Mesendoderm (in vitro differentiated cells): ENCODE results near the gene LIPN.
A peak's percentile ranks its signal among the peaks of the same experiment; 100 is the strongest.

Source experiments
- DNase-seq: peaks from one replicate; pipeline ENCODE4 v3.0.0; 2013
- H2AK5ac ChIP-seq: 2 replicates; pipeline ENCODE4 v1.6.1; 2013; ENCODE audit warnings: low read length, inconsistent platforms
- H2BK120ac ChIP-seq: 2 replicates; pipeline ENCODE4 v1.6.1; 2013; ENCODE audit warnings: low read depth, mild to moderate bottlenecking, low read length, moderate library complexity, mixed read lengths
- H2BK15ac ChIP-seq: replicated peaks from 2 replicates; pipeline ENCODE4 v1.6.1; 2013; ENCODE audit warnings: low read depth, mild to moderate bottlenecking, moderate library complexity
- H2BK5ac ChIP-seq: 2 replicates; pipeline ENCODE4 v1.6.1; 2013; ENCODE audit warnings: low read length, inconsistent platforms
- H3K18ac ChIP-seq: 2 replicates; pipeline ENCODE4 v1.6.1; 2013; ENCODE audit warnings: mild to moderate bottlenecking, low read length, mixed read lengths
- H3K23ac ChIP-seq: one replicate; pipeline ENCODE4 v1.6.1; 2013; ENCODE audit warnings: low read length
- H3K27ac ChIP-seq: 2 replicates; pipeline ENCODE4 v1.5.1; 2013; ENCODE audit warnings: low read depth, mild to moderate bottlenecking, inconsistent platforms, low read length, moderate library complexity
- H3K27me3 ChIP-seq: 2 replicates; pipeline ENCODE4 v1.6.1; 2013; ENCODE audit warnings: low read length, control low read depth, mild to moderate bottlenecking, inconsistent platforms; ENCODE audit not compliant: insufficient read depth, poor library complexity
- H3K36me3 ChIP-seq: 2 replicates; pipeline ENCODE4 v1.6.1; 2013; ENCODE audit warnings: low read length, inconsistent platforms; ENCODE audit not compliant: control insufficient read depth, insufficient read depth
- H3K4ac ChIP-seq: one replicate; pipeline ENCODE4 v1.6.1; 2013; ENCODE audit warnings: low read depth, mild to moderate bottlenecking, low read length, moderate library complexity
- H3K4me1 ChIP-seq: 2 replicates; pipeline ENCODE4 v1.6.1; 2013; ENCODE audit warnings: low read depth, low read length, inconsistent platforms; ENCODE audit not compliant: control insufficient read depth
- H3K4me2 ChIP-seq: 2 replicates; pipeline ENCODE4 v1.6.1; 2013; ENCODE audit warnings: low read length
- H3K4me3 ChIP-seq: 2 replicates; pipeline ENCODE4 v1.5.1; 2013; ENCODE audit warnings: mild to moderate bottlenecking, low read length
- H3K56ac ChIP-seq: one replicate; pipeline ENCODE4 v1.6.1; 2013; ENCODE audit warnings: low read length
- H3K79me1 ChIP-seq: 2 replicates; pipeline ENCODE4 v1.6.1; 2013; ENCODE audit warnings: low read length, inconsistent platforms
- H3K79me2 ChIP-seq: 2 replicates; pipeline ENCODE4 v1.6.1; 2013; ENCODE audit warnings: mild to moderate bottlenecking, low read length; ENCODE audit not compliant: control insufficient read depth, insufficient read depth
- H3K9ac ChIP-seq: 2 replicates; pipeline ENCODE4 v1.6.1; 2013; ENCODE audit warnings: low read length, inconsistent platforms
- H4K5ac ChIP-seq: one replicate; pipeline ENCODE4 v1.6.1; 2013; ENCODE audit warnings: low read length
- H4K8ac ChIP-seq: one replicate; pipeline ENCODE4 v1.6.1; 2013; ENCODE audit warnings: low read depth, mild to moderate bottlenecking, control low read depth, low read length, moderate library complexity
- WGBS: extraction: QIAGEN DNeasy Blood & Tissue Kit; methylation state at CpG from one replicate; pipeline ENCODE4 v1.1.7; 2013; ENCODE audit warnings: low lambda C conversion rate, missing lambda C conversion rate; ENCODE audit not compliant: insufficient coverage; ENCODE audit errors: extremely low coverage; 5-methylcytosine and 5-hydroxymethylcytosine counted together

LIPN gene

GRCh38 chr10:88744002-88744401 lies 15.8 kb upstream of the LIPN start:
- H3K4me2 ChIP-seq = no peak overlapping the region
- H3K79me1 ChIP-seq = no peaks in the 10 kb centered on the region
- H3K27me3 ChIP-seq = no peaks in the 10 kb centered on the region
- no peak overlapping the region for H3K27ac ChIP-seq
- no peak overlapping the region for H3K4ac ChIP-seq
- no peak overlapping the region for H4K5ac ChIP-seq
- no peaks in the 10 kb centered on the region for H3K36me3 ChIP-seq
- no peak overlapping the region for H3K23ac ChIP-seq
- H3K4me1 ChIP-seq = no peaks in the 10 kb centered on the region
- no peaks in the 10 kb centered on the region for H3K79me2 ChIP-seq
- H3K56ac ChIP-seq = no peak overlapping the region
- no peak overlapping the region for H2BK5ac ChIP-seq
- H3K4me3 ChIP-seq = no peak overlapping the region
- no peak overlapping the region for H2AK5ac ChIP-seq
- H2BK120ac ChIP-seq = no peak overlapping the region
- no peak overlapping the region for H2BK15ac ChIP-seq
- WGBS = no CpG with 5 or more reads among the region's 5 CpGs
- H3K18ac ChIP-seq = no peak overlapping the region
- DNase-seq = peak; percentile 20
- H3K9ac ChIP-seq = no peak overlapping the region
- no peak overlapping the region for H4K8ac ChIP-seq

DNA sequence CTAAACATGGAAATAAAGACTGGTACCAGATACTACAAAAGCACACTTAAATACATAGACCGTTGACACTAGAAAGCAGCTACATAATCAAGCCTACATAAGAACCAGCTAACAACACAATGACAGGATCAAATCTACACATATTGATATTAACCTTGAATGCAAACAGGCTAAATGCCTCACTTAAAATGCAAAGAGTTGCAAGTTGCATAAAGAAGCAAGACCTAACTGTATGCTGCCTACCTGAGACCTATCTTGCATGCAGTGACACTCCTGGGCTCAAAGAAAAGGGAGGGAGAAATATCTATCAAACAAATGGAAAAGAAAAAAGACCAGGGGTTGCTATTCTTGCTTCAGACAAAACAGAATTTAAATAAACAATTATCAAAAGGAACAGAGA lies 14.2 kb upstream of the LIPN start:
- H2AK5ac ChIP-seq = no peak overlapping the region
- H3K4ac ChIP-seq = no peak overlapping the region
- no peak overlapping the region for H4K8ac ChIP-seq
- no peaks in the 10 kb centered on the region for H3K4me1 ChIP-seq
- no peak overlapping the region for H3K23ac ChIP-seq
- H3K4me2 ChIP-seq = no peak overlapping the region
- no peak overlapping the region for H2BK5ac ChIP-seq
- no peak overlapping the region for H4K5ac ChIP-seq
- H3K18ac ChIP-seq = no peak overlapping the region
- DNase-seq = no peak
- no peak overlapping the region for H2BK120ac ChIP-seq
- H3K36me3 ChIP-seq = no peaks in the 10 kb centered on the region
- no peaks in the 10 kb centered on the region for H3K27me3 ChIP-seq
- H3K9ac ChIP-seq = no peak overlapping the region
- H3K56ac ChIP-seq = no peak overlapping the region
- H3K27ac ChIP-seq = no peak overlapping the region
- no peak overlapping the region for H3K4me3 ChIP-seq
- no peak overlapping the region for H2BK15ac ChIP-seq
- H3K79me1 ChIP-seq = no peaks in the 10 kb centered on the region
- no CpG with 5 or more reads among the region's 1 CpG for WGBS
- H3K79me2 ChIP-seq = no peaks in the 10 kb centered on the region

DNA sequence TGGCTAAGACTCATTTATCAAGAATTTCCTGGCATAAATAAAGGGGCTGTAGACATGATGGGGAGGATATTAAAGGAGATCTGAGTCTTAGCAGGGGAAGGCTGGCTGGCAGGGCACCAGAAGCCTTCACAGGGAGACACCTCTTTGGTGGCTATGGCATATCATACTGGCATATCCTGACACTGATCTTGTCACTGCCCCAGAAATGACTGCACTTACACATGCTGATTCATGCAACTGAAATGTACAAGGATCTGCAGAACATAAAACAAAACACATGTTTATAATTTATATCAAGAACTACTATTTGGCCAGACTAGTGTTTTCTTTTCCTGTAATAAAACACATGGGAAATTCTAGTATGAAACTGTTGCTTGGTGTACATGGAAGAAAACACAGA lies 5.5 kb upstream of the LIPN start:
- Histone ChIP-seq H3K27me3 (no peaks in the 10 kb centered on the region), H2BK15ac (no peak overlapping the region), H2BK5ac (no peak overlapping the region), H3K4me3 (no peak overlapping the region), H3K4ac (no peak overlapping the region), H3K23ac (no peak overlapping the region), H4K5ac (no peak overlapping the region), H2AK5ac (no peak overlapping the region), H3K79me2 (no peaks in the 10 kb centered on the region), H3K4me1 (no peaks in the 10 kb centered on the region), H3K4me2 (no peak overlapping the region), H4K8ac (no peak overlapping the region), H2BK120ac (no peak overlapping the region), H3K18ac (no peak overlapping the region), H3K79me1 (no peaks in the 10 kb centered on the region), H3K27ac (no peak overlapping the region), H3K56ac (no peak overlapping the region), H3K9ac (no peak overlapping the region), H3K36me3 (no peaks in the 10 kb centered on the region)
- no peak for DNase-seq

DNA sequence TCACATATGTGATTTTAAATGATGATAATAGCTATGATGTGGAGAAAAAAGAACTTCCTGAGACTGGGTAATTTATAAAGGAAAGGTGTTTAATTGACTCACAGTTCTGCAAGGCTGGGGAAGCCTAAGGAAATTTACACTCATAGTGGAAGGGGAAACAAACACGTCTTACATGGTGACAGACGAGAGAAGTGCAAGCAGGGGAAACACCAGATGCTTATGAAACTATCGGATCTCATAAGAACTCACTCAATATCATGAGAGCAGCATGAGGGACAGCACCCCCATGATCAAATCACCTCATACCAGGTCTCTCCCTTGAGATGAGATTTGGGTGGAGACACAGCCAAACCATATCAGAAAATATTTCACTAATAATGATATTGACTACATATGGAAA lies 4.1 kb upstream of the LIPN start:
- Histone ChIP-seq H3K4me1 (no peaks in the 10 kb centered on the region), H3K9ac (no peak overlapping the region), H2BK15ac (no peak overlapping the region), H2BK5ac (no peak overlapping the region), H3K18ac (no peak overlapping the region), H3K56ac (no peak overlapping the region), H2BK120ac (no peak overlapping the region), H3K23ac (no peak overlapping the region), H3K27ac (no peak overlapping the region), H3K79me1 (no peaks in the 10 kb centered on the region), H3K36me3 (no peaks in the 10 kb centered on the region), H4K5ac (no peak overlapping the region), H3K4ac (no peak overlapping the region), H3K79me2 (no peaks in the 10 kb centered on the region), H3K4me3 (no peak overlapping the region), H3K4me2 (no peak overlapping the region), H4K8ac (no peak overlapping the region), H2AK5ac (no peak overlapping the region), H3K27me3 (no peaks in the 10 kb centered on the region)
- WGBS = no CpG with 5 or more reads among the region's 3 CpGs
- no peak for DNase-seq

DNA sequence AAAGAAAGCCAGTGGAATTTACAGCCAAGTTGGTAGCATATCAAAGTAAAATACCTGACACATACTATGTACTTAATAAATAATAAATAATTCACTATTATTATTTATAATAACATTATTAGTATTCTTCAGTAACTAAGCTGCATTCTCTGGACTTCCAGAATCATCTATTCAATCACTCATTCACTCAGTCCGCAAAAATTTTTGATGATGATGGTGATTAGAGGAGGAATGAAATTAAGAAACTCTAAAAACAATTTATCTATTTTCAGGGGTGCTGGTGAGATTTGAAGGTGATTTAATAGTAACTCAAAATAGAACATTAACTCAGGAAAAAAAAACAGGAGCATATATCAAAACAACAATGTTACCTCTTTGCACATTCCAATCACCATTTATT lies 3.2 kb upstream of the LIPN start:
- no CpG with 5 or more reads among the region's 1 CpG for WGBS
- Histone ChIP-seq H3K4me2 (no peak overlapping the region), H3K4me1 (no peaks in the 10 kb centered on the region), H3K79me2 (no peaks in the 10 kb centered on the region), H3K18ac (no peak overlapping the region), H4K8ac (no peak overlapping the region), H3K23ac (no peak overlapping the region), H3K27ac (no peak overlapping the region), H2BK5ac (no peak overlapping the region), H2BK120ac (no peak overlapping the region), H3K4ac (no peak overlapping the region), H2AK5ac (no peak overlapping the region), H3K79me1 (no peaks in the 10 kb centered on the region), H4K5ac (no peak overlapping the region), H3K9ac (no peak overlapping the region), H3K27me3 (no peaks in the 10 kb centered on the region), H3K56ac (no peak overlapping the region), H3K4me3 (no peak overlapping the region), H3K36me3 (no peaks in the 10 kb centered on the region), H2BK15ac (no peak overlapping the region)
- no peak for DNase-seq

DNA sequence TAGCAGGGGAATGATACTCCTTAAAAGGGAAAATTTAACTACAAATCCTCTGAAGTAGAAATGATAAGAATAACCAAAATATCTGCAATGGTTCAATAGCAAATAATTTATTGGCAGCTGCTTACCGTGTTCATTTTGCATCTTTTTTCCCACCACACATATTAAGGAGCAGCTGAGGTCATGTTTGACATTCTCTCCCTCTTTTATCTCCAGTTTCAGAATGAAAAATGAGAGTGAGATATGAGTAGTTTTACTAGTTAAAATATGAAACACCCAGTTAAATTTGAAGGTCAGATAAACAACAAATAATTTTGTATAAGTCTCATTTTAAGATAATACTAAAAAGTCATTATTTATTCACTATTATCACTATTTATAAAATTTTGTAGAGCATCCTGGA lies 3.1 kb downstream of the LIPN start:
- Histone ChIP-seq H2BK120ac (no peak overlapping the region), H2BK15ac (no peak overlapping the region), H3K56ac (no peak overlapping the region), H3K23ac (no peak overlapping the region), H3K4me3 (no peak overlapping the region), H3K79me2 (no peaks in the 10 kb centered on the region), H3K4me2 (no peak overlapping the region), H2BK5ac (no peak overlapping the region), H3K27ac (no peak overlapping the region), H3K36me3 (no peaks in the 10 kb centered on the region), H3K18ac (no peak overlapping the region), H4K8ac (no peak overlapping the region), H3K79me1 (no peaks in the 10 kb centered on the region), H2AK5ac (no peak overlapping the region), H4K5ac (no peak overlapping the region), H3K9ac (no peak overlapping the region), H3K27me3 (no peaks in the 10 kb centered on the region), H3K4ac (no peak overlapping the region), H3K4me1 (no peaks in the 10 kb centered on the region)
- DNase-seq = no peak
- no CpG with 5 or more reads among the region's 1 CpG for WGBS
